SU-DHL-6 (cell line): ENCODE measurements around the gene PLCL1.

Experiments used
- H2AFZ ChIP-seq: fragments of 200-600 bp; sonication (generic); 2 replicates; pipeline ENCODE4 v1.6.1; 2014; ENCODE audit warnings: low read depth, mild to moderate bottlenecking, moderate library complexity, mixed read lengths, antibody characterized with exemption, low read length; ENCODE audit not compliant: severe bottlenecking
- H3F3A ChIP-seq: fragments of 200-600 bp; shearing (Covaris generic); 2 replicates; pipeline ENCODE4 v1.6.0; 2016; ENCODE audit warnings: antibody characterized with exemption, mild to moderate bottlenecking; ENCODE audit not compliant: insufficient read depth
- H3K27ac ChIP-seq: fragments of 200-600 bp; sonication (generic); 2 replicates; pipeline ENCODE4 v1.5.1; 2016; ENCODE audit warnings: low read depth, mild to moderate bottlenecking, low read length, moderate library complexity, mixed read lengths
- H3K27me3 ChIP-seq: fragments of 200-600 bp; sonication (generic), shearing (Covaris generic); 2 replicates; pipeline ENCODE4 v1.6.0; 2014; ENCODE audit warnings: mild to moderate bottlenecking, low read length
- H3K36me3 ChIP-seq: fragments of 200-600 bp; sonication (generic); 2 replicates; pipeline ENCODE4 v1.6.1; 2014; ENCODE audit warnings: mild to moderate bottlenecking, low read length, mixed read lengths
- H3K4me2 ChIP-seq: fragments of 300-600, 200-600 bp; shearing (Covaris generic), sonication (generic); 2 replicates; pipeline ENCODE4 v1.6.0; 2014; ENCODE audit warnings: low read length, low read depth, mild to moderate bottlenecking; ENCODE audit not compliant: poor library complexity, severe bottlenecking
- H3K4me3 ChIP-seq: fragments of 200-600 bp; sonication (generic); 2 replicates; pipeline ENCODE4 v1.5.1; 2014; ENCODE audit warnings: antibody characterized with exemption, low read length, mild to moderate bottlenecking, mixed read lengths; ENCODE audit not compliant: insufficient read depth, poor library complexity, severe bottlenecking
- H3K79me2 ChIP-seq: fragments of 200-600 bp; sonication (generic); 2 replicates; pipeline ENCODE4 v1.6.1; 2014; ENCODE audit warnings: mild to moderate bottlenecking, low read length, moderate library complexity; ENCODE audit not compliant: insufficient read depth
- H3K9ac ChIP-seq: fragments of 200-600 bp; sonication (generic); 2 replicates; pipeline ENCODE4 v1.7.0; 2014; ENCODE audit warnings: mild to moderate bottlenecking, low read length
- H3K9me2 ChIP-seq: fragments of 200-600 bp; sonication (generic); replicated peaks from 2 replicates; pipeline ENCODE4 v1.6.1; 2014; ENCODE audit warnings: low read length; ENCODE audit not compliant: insufficient read depth
- H3K9me3 ChIP-seq: fragments of 200-600 bp; sonication (generic); 2 replicates; pipeline ENCODE4 v1.6.1; 2014; ENCODE audit warnings: low read length, mixed read lengths; ENCODE audit not compliant: insufficient read depth
- H4K20me1 ChIP-seq: fragments of 200-600 bp; sonication (generic); 2 replicates; pipeline ENCODE4 v1.6.1; 2014; ENCODE audit warnings: low read depth, mild to moderate bottlenecking, antibody characterized with exemption, low read length, moderate library complexity, mixed read lengths
- CTCF ChIP-seq: fragments of 200-600 bp; sonication (generic); IDR thresholded peaks from one replicate; pipeline ENCODE4 v1.5.1; 2017; ENCODE audit warnings: antibody characterized with exemption, mild to moderate bottlenecking, low read length, moderate library complexity; ENCODE audit not compliant: insufficient read depth, poor library complexity, severe bottlenecking
- EZH2phosphoT487 ChIP-seq: fragments of 200-600 bp; sonication (generic), shearing (Covaris generic); conservative IDR thresholded peaks from 2 replicates; pipeline ENCODE4 v1.6.1; 2018; ENCODE audit warnings: mild to moderate bottlenecking, antibody characterized with exemption, low read length, moderate library complexity, mixed read lengths

The PLCL1 gene

GRCh38 chr2:197941715-197942114 lies 137.3 kb downstream of the PLCL1 start:
- H3K9ac ChIP-seq, result no peak overlapping the region
- H3K4me2 ChIP-seq, result no peak overlapping the region
- TF ChIP-seq EZH2phosphoT487, result no peak
- TF ChIP-seq CTCF, result no peak
- no peaks in the 10 kb centered on the region for H3K27me3 ChIP-seq
- no peaks in the 10 kb centered on the region for H3F3A ChIP-seq
- no peaks in the 10 kb centered on the region for H3K79me2 ChIP-seq
- no peaks in the 10 kb centered on the region for H3K36me3 ChIP-seq
- H3K27ac ChIP-seq, result no peak overlapping the region
- no peaks in the 10 kb centered on the region for H3K9me2 ChIP-seq
- no peaks in the 10 kb centered on the region for H4K20me1 ChIP-seq
- H2AFZ ChIP-seq, result no peak overlapping the region
- H3K9me3 ChIP-seq, result no peaks in the 10 kb centered on the region
- no peak overlapping the region for H3K4me3 ChIP-seq

GRCh38 chr2:197943731-197944130 lies 139.3 kb downstream of the PLCL1 start:
- Histone ChIP-seq H3K4me3 (no peak overlapping the region), H3F3A (no peaks in the 10 kb centered on the region), H2AFZ (no peak overlapping the region), H3K79me2 (no peaks in the 10 kb centered on the region), H3K27me3 (no peaks in the 10 kb centered on the region), H3K4me2 (no peak overlapping the region), H3K27ac (no peak overlapping the region), H3K9ac (no peak overlapping the region), H3K36me3 (no peaks in the 10 kb centered on the region), H3K9me2 (no peaks in the 10 kb centered on the region), H4K20me1 (no peaks in the 10 kb centered on the region), H3K9me3 (no peaks in the 10 kb centered on the region)
- TF ChIP-seq EZH2phosphoT487 (no peak), CTCF (no peak)

- H3K27ac ChIP-seq, result no peak overlapping the region
- no peaks in the 10 kb centered on the region for H3K27me3 ChIP-seq
- H2AFZ ChIP-seq, result no peak overlapping the region
- no peaks in the 10 kb centered on the region for H3K9me3 ChIP-seq
- H3K36me3 ChIP-seq, result no peaks in the 10 kb centered on the region
- no peaks in the 10 kb centered on the region for H4K20me1 ChIP-seq
- TF ChIP-seq CTCF (no peak), EZH2phosphoT487 (no peak)
- H3K9me2 ChIP-seq, result no peaks in the 10 kb centered on the region
- no peak overlapping the region for H3K4me2 ChIP-seq
- no peak overlapping the region for H3K9ac ChIP-seq
- H3K79me2 ChIP-seq, result no peaks in the 10 kb centered on the region
- no peaks in the 10 kb centered on the region for H3F3A ChIP-seq
- no peak overlapping the region for H3K4me3 ChIP-seq
These were observed 140.2 kb downstream of the PLCL1 start for GRCh38 chr2:197944416-197945096.
